Neuron (in vitro differentiated cells): ENCODE measurements around the gene RAPGEF1.
"Not testable (repeated sequence)": the region's sequence is repeated elsewhere in the genome, so short reads cannot be mapped to it uniquely, and the experiment has no call there.

ENCODE experiments used
- H2AFZ ChIP-seq: one replicate; pipeline ENCODE4 v1.6.1; 2013; ENCODE audit warnings: low read depth, mild to moderate bottlenecking, inconsistent platforms, low read length, moderate library complexity
- H3K27me3 ChIP-seq: one replicate; pipeline ENCODE4 v1.6.1; 2013; ENCODE audit warnings: low read length; ENCODE audit not compliant: insufficient read depth
- H3K36me3 ChIP-seq: one replicate; pipeline ENCODE4 v1.6.1; 2013; ENCODE audit warnings: low read length; ENCODE audit not compliant: insufficient read depth
- H3K4me1 ChIP-seq: one replicate; pipeline ENCODE4 v1.6.1; 2013; ENCODE audit warnings: low read length; ENCODE audit not compliant: insufficient read depth
- H3K4me3 ChIP-seq: 2 replicates; pipeline ENCODE4 v1.5.1; 2013; ENCODE audit warnings: mild to moderate bottlenecking, low read length, moderate library complexity
- H3K9me3 ChIP-seq: one replicate; pipeline ENCODE4 v1.6.1; 2013; ENCODE audit warnings: low read length

The RAPGEF1 gene

GRCh38 chr9:131658377-131659129 lies 81.3 kb downstream of the RAPGEF1 start:
- no peaks in the 10 kb centered on the region for H3K36me3 ChIP-seq
- H3K4me3 ChIP-seq: no peak overlapping the region
- H3K4me1 ChIP-seq: peaks cover 15% of the 10 kb centered on the region

GRCh38 chr9:131657940-131658339 lies 81.9 kb downstream of the RAPGEF1 start:
- Histone ChIP-seq H3K4me1 (peaks cover 15% of the 10 kb centered on the region), H3K27me3 (no peaks in the 10 kb centered on the region), H3K4me3 (no peak overlapping the region), H3K9me3 (peaks cover 2% of the 10 kb centered on the region), H2AFZ (no peak overlapping the region), H3K36me3 (no peaks in the 10 kb centered on the region)

More at GRCh38 chr9:131658377-131659129, 81.3 kb downstream of the RAPGEF1 start:
- Histone ChIP-seq H2AFZ (no peak overlapping the region), H3K27me3 (no peaks in the 10 kb centered on the region), H3K9me3 (peaks cover 2% of the 10 kb centered on the region)

- Histone ChIP-seq H2AFZ (no peak overlapping the region), H3K36me3 (no peaks in the 10 kb centered on the region), H3K4me1 (peaks cover 15% of the 10 kb centered on the region), H3K9me3 (peaks cover 2% of the 10 kb centered on the region), H3K4me3 (no peak overlapping the region), H3K27me3 (no peaks in the 10 kb centered on the region)
These were observed 82.4 kb downstream of the RAPGEF1 start for GRCh38 chr9:131657456-131657855.

- Histone ChIP-seq H3K4me1 (peaks cover 15% of the 10 kb centered on the region), H3K36me3 (no peaks in the 10 kb centered on the region), H3K27me3 (no peaks in the 10 kb centered on the region), H3K4me3 (no peak overlapping the region), H2AFZ (no peak overlapping the region), H3K9me3 (peaks cover 2% of the 10 kb centered on the region)
These were observed 82.9 kb downstream of the RAPGEF1 start for GRCh38 chr9:131657037-131657377.

- H3K36me3 ChIP-seq: no peaks in the 10 kb centered on the region
- peaks cover 15% of the 10 kb centered on the region for H3K4me1 ChIP-seq
- H2AFZ ChIP-seq: no peak overlapping the region
- no peaks in the 10 kb centered on the region for H3K27me3 ChIP-seq
- H3K9me3 ChIP-seq: peaks cover 2% of the 10 kb centered on the region
- no peak overlapping the region for H3K4me3 ChIP-seq
These were observed 83.4 kb downstream of the RAPGEF1 start for GRCh38 chr9:131656356-131657036.

- H3K27me3 ChIP-seq, H3K4me1 ChIP-seq: not testable (repeated sequence)
These were observed 85.5 kb downstream of the RAPGEF1 start for GRCh38 chr9:131654369-131654768.

GRCh38 chr9:131651599-131651998 lies 88.3 kb downstream of the RAPGEF1 start:
- no peaks in the 10 kb centered on the region for H3K27me3 ChIP-seq
- no peak overlapping the region for H3K4me3 ChIP-seq
- H3K4me1 ChIP-seq: no peaks in the 10 kb centered on the region
- H3K36me3 ChIP-seq: peaks cover 4% of the 10 kb centered on the region
- H3K9me3 ChIP-seq: no peaks in the 10 kb centered on the region
- no peak overlapping the region for H2AFZ ChIP-seq

More at GRCh38 chr9:131654369-131654768, 85.5 kb downstream of the RAPGEF1 start:
- H3K4me3 ChIP-seq, H3K36me3 ChIP-seq, H2AFZ ChIP-seq, H3K9me3 ChIP-seq: not testable (repeated sequence)

GRCh38 chr9:131651160-131651559 lies 88.7 kb downstream of the RAPGEF1 start:
- Histone ChIP-seq H3K36me3 (peaks cover 4% of the 10 kb centered on the region), H3K27me3 (no peaks in the 10 kb centered on the region), H3K4me3 (no peak overlapping the region), H3K9me3 (no peaks in the 10 kb centered on the region), H3K4me1 (no peaks in the 10 kb centered on the region), H2AFZ (no peak overlapping the region)

- H3K36me3 ChIP-seq: peaks cover 4% of the 10 kb centered on the region
- H3K4me3 ChIP-seq: no peak overlapping the region
- H3K9me3 ChIP-seq: no peaks in the 10 kb centered on the region
- H3K4me1 ChIP-seq: no peaks in the 10 kb centered on the region
- no peak overlapping the region for H2AFZ ChIP-seq
- no peaks in the 10 kb centered on the region for H3K27me3 ChIP-seq
These were observed 89.6 kb downstream of the RAPGEF1 start for GRCh38 chr9:131650254-131650653.

- H3K9me3 ChIP-seq: no peaks in the 10 kb centered on the region
- H3K36me3 ChIP-seq: peaks cover 4% of the 10 kb centered on the region
- H3K27me3 ChIP-seq: no peaks in the 10 kb centered on the region
- H3K4me1 ChIP-seq: no peaks in the 10 kb centered on the region
- H2AFZ ChIP-seq: no peak overlapping the region
- H3K4me3 ChIP-seq: no peak overlapping the region
These were observed 90.2 kb downstream of the RAPGEF1 start for GRCh38 chr9:131649646-131650045.

- no peak overlapping the region for H2AFZ ChIP-seq
- peaks cover 10% of the 10 kb centered on the region for H3K36me3 ChIP-seq
- H3K4me3 ChIP-seq: no peak overlapping the region
- H3K9me3 ChIP-seq: no peaks in the 10 kb centered on the region
- H3K27me3 ChIP-seq: no peaks in the 10 kb centered on the region
- H3K4me1 ChIP-seq: no peaks in the 10 kb centered on the region
These were observed 94.6 kb downstream of the RAPGEF1 start for GRCh38 chr9:131645078-131645776.

- no peaks in the 10 kb centered on the region for H3K27me3 ChIP-seq
- H3K4me1 ChIP-seq: no peaks in the 10 kb centered on the region
- no peak overlapping the region for H2AFZ ChIP-seq
- no peak overlapping the region for H3K4me3 ChIP-seq
- no peaks in the 10 kb centered on the region for H3K9me3 ChIP-seq
- peaks cover 22% of the 10 kb centered on the region for H3K36me3 ChIP-seq
These were observed 97.3 kb downstream of the RAPGEF1 start for GRCh38 chr9:131642496-131643083.
